GM12865 (cell line): ENCODE data around the gene WDR54.
A peak's percentile ranks its signal among the peaks of the same experiment; 100 is the strongest.

Source experiments
- DNase-seq: peaks from one replicate; pipeline ENCODE4 v3.0.0; 2010; ENCODE audit warnings: low read depth
- H3K4me3 ChIP-seq: 2 replicates; pipeline ENCODE4 v1.5.1; 2011; ENCODE audit warnings: mild to moderate bottlenecking, low read depth, low read length, control low read depth
- TF ChIP-seq, protein P1 (sequence below): IDR thresholded peaks from 2 replicates; pipeline ENCODE4 v1.5.1; 2011; ENCODE audit warnings: low read length, control low read depth, low read depth, inconsistent platforms; ENCODE audit not compliant: insufficient read depth; ENCODE audit errors: missing control alignments

Gene WDR54, protein sequence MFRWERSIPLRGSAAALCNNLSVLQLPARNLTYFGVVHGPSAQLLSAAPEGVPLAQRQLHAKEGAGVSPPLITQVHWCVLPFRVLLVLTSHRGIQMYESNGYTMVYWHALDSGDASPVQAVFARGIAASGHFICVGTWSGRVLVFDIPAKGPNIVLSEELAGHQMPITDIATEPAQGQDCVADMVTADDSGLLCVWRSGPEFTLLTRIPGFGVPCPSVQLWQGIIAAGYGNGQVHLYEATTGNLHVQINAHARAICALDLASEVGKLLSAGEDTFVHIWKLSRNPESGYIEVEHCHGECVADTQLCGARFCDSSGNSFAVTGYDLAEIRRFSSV

GRCh38 chr2:74421221-74421870 is at the start of gene WDR54, which contains the start of gene C2orf81:
TSS of gene WDR54 (plus strand) at chr2:74421730. CDS start at chr2:74422154, 424 bp downstream.
TSS of gene C2orf81 (minus strand) at chr2:74421619. CDS start at chr2:74421560, 59 bp downstream.
- peak within 1 kb of the TSS; percentile 63 for H3K4me3 ChIP-seq
- DNase-seq = peak; percentile 98

DNA sequence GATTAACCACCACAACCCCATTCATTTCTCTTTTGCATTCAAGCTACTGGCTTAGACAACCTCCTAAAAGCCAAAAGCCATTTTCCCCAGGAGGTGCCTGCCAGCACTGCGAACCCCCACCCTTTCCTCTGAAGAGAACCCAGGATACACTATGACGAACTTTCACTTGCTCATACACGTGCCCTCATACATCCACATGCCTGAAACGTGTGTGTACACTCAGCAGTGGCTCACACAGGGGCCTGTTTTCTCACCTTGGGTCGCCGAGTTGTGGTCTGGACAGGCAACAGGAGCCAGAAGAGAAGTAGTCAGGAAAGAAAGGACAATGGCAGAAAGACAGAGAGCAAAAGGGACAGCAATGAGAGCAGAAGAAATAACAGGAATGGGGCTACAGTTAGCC is 48.9 kb upstream of the WDR54 start:
- no peak overlapping the region for H3K4me3 ChIP-seq
- DNase-seq = no peak
- TF ChIP-seq, protein P1, sequence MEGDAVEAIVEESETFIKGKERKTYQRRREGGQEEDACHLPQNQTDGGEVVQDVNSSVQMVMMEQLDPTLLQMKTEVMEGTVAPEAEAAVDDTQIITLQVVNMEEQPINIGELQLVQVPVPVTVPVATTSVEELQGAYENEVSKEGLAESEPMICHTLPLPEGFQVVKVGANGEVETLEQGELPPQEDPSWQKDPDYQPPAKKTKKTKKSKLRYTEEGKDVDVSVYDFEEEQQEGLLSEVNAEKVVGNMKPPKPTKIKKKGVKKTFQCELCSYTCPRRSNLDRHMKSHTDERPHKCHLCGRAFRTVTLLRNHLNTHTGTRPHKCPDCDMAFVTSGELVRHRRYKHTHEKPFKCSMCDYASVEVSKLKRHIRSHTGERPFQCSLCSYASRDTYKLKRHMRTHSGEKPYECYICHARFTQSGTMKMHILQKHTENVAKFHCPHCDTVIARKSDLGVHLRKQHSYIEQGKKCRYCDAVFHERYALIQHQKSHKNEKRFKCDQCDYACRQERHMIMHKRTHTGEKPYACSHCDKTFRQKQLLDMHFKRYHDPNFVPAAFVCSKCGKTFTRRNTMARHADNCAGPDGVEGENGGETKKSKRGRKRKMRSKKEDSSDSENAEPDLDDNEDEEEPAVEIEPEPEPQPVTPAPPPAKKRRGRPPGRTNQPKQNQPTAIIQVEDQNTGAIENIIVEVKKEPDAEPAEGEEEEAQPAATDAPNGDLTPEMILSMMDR = no peak

More at GRCh38 chr2:74421221-74421870, at the start of gene WDR54, which contains the start of gene C2orf81:
- TF ChIP-seq, protein P1 = no peak

GRCh38 chr2:74373221-74373676 is 48.3 kb upstream of the WDR54 start:
- TF ChIP-seq, protein P1 = no peak
- DNase-seq = no peak
- H3K4me3 ChIP-seq = no peak overlapping the region

GRCh38 chr2:74373985-74374384 is 47.5 kb upstream of the WDR54 start:
- TF ChIP-seq, protein P1 = no peak
- no peak overlapping the region for H3K4me3 ChIP-seq
- no peak for DNase-seq

DNA sequence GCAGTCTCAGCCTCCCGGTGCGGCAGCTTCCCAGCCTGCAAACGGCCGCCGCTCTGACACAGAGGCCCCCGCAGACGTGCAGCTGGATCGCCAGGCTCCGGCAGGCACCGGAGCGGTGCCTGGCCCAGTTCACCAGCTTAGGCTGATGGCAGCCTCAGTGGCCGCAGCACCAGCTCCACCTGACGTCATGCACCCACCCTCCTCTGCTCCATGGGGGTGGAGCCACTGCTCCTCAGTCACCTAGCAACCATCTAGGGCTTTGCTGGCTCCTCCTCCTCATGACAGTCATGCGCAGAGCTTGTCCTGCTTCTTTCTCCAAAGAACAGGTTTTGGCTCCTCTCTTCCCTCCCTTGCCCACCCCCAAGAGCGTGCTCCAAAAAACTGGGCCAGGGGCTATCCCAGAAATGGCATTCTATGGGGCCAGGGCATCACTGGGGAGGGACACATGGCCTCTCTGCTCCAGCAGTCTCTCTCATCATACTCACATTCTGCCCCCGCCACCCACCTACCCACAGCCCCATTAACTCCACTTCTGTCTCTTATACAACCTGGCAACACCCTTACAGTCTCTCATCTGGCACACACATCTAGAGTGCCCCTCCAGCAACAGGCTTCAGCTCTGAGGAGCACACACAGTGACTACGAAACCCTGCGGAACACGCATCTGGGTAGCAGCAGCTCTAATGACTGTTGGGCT is 46.9 kb upstream of the WDR54 start:
- no peak overlapping the region for H3K4me3 ChIP-seq
- no peak for DNase-seq
- TF ChIP-seq, protein P1 = no peak

GRCh38 chr2:74375838-74376237 is 45.7 kb upstream of the WDR54 start:
- TF ChIP-seq, protein P1 = no peak
- no peak overlapping the region for H3K4me3 ChIP-seq
- no peak for DNase-seq
